HEK293T (cell line): ENCODE measurements around the gene SERTAD2.

Experiments
- CTCF ChIA-PET: fragments of 350-600 bp; formaldehyde crosslinking; extraction: SDS; loops from one replicate; lab custom pipeline; 2021; ENCODE audit warnings: antibody characterized with exemption, inconsistent platforms; lab: Yijun Ruan, JAX
- POLR2A ChIA-PET: fragments of 350-600 bp; formaldehyde crosslinking; extraction: SDS; loops from one replicate; lab custom pipeline; 2020; ENCODE audit warnings: antibody characterized with exemption, inconsistent platforms; lab: Yijun Ruan, JAX
- DNase-seq: peaks from one replicate; pipeline ENCODE4 v3.0.0; 2012; ENCODE audit warnings: mixed read lengths; ENCODE audit errors: extremely low spot score
- ARNT ChIP-seq: fragments of 450-650 bp; IDR thresholded peaks from 2 replicates; pipeline ENCODE4 v1.6.1; 2017; ENCODE audit warnings: mild to moderate bottlenecking
- BHLHE40 ChIP-seq: fragments of 450-650 bp; IDR thresholded peaks from 2 replicates; pipeline ENCODE4 v1.6.1; 2016; ENCODE audit warnings: mild to moderate bottlenecking, moderate library complexity, borderline replicate concordance
- CTBP1 ChIP-seq: fragments of 450-650 bp; IDR thresholded peaks from 2 replicates; pipeline ENCODE4 v1.6.1; 2016; ENCODE audit warnings: borderline replicate concordance
- ELF4 ChIP-seq: fragments of 450-650 bp; IDR thresholded peaks from 2 replicates; pipeline ENCODE4 v1.6.1; 2017; ENCODE audit warnings: antibody characterized with exemption
- FOXA1 ChIP-seq: fragments of 450-650 bp; IDR thresholded peaks from 2 replicates; pipeline ENCODE4 v1.6.1; 2016; ENCODE audit warnings: mild to moderate bottlenecking
- FOXK2 ChIP-seq: fragments of 450-650 bp; IDR thresholded peaks from 2 replicates; pipeline ENCODE4 v1.6.1; 2016; ENCODE audit warnings: mild to moderate bottlenecking
- FOXM1 ChIP-seq: fragments of 450-650 bp; IDR thresholded peaks from 2 replicates; pipeline ENCODE4 v1.6.1; 2017; ENCODE audit warnings: mild to moderate bottlenecking, borderline replicate concordance
- HDGF ChIP-seq: fragments of 450-650 bp; IDR thresholded peaks from 2 replicates; pipeline ENCODE4 v1.6.1; 2017; ENCODE audit warnings: antibody characterized with exemption, borderline replicate concordance
- L3MBTL2 ChIP-seq: fragments of 450-650 bp; conservative IDR thresholded peaks from 2 replicates; pipeline ENCODE4 v1.6.1; 2016; ENCODE audit warnings: mild to moderate bottlenecking
- LEF1 ChIP-seq: fragments of 450-650 bp; IDR thresholded peaks from 2 replicates; pipeline ENCODE4 v1.6.1; 2017; ENCODE audit warnings: mild to moderate bottlenecking, borderline replicate concordance
- NFRKB ChIP-seq: fragments of 450-650 bp; IDR thresholded peaks from 2 replicates; pipeline ENCODE4 v1.6.1; 2016; ENCODE audit warnings: mild to moderate bottlenecking, moderate library complexity
- SP1 ChIP-seq: fragments of 450-650 bp; IDR thresholded peaks from 2 replicates; pipeline ENCODE4 v1.6.1; 2017
- SUZ12 ChIP-seq: fragments of 450-650 bp; IDR thresholded peaks from 2 replicates; pipeline ENCODE4 v1.6.1; 2016; ENCODE audit warnings: mild to moderate bottlenecking
- TARDBP ChIP-seq: fragments of 450-650 bp; IDR thresholded peaks from 2 replicates; pipeline ENCODE4 v1.6.1; 2016
- ZNF384 ChIP-seq: fragments of 450-650 bp; IDR thresholded peaks from 2 replicates; pipeline ENCODE4 v1.6.1; 2016
- TF ChIP-seq, protein P1 (sequence below): fragments of 450-650 bp; IDR thresholded peaks from 2 replicates; pipeline ENCODE4 v1.6.1; 2016

SERTAD2 gene

DNA sequence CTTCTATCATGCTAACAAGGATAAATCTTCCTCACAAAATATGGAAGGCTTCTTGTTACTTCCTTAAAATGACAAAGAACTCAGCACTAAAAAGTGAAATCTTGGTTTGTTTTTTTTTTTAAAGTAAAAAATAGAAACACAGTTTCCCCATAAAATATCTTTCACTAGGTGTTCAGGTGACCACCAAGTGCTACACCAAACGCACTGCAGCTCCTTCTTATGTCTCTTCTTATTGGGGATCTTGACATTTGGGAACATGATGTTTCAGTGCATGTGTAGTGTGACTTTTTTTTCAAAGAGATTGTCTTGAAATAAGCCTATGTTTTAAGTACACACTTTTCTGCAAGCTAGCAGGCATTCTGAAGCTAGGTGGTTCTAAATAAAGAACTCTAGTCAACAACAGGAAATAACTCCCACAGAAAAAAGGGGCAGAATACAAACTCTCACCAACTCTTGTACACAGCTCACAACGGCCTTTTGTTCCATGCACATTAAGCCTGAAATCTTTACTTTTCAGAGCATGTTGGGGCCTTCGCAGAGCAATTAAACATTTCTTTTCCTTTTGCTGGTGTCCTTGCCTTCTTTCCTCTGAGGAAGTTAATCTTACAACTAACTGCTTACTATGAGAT is 13.2 kb upstream of the SERTAD2 start:
- ChIA-PET CTCF (no interaction called here), POLR2A (no interaction called here)
- no peak for TF ChIP-seq SUZ12
- TF ChIP-seq, protein P1, sequence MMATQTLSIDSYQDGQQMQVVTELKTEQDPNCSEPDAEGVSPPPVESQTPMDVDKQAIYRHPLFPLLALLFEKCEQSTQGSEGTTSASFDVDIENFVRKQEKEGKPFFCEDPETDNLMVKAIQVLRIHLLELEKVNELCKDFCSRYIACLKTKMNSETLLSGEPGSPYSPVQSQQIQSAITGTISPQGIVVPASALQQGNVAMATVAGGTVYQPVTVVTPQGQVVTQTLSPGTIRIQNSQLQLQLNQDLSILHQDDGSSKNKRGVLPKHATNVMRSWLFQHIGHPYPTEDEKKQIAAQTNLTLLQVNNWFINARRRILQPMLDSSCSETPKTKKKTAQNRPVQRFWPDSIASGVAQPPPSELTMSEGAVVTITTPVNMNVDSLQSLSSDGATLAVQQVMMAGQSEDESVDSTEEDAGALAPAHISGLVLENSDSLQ, result no peak
- TF ChIP-seq CTBP1, result no peak
- no peak for TF ChIP-seq FOXK2
- no peak for TF ChIP-seq ZNF384
- no peak for TF ChIP-seq ELF4
- TF ChIP-seq TARDBP, result no peak
- no peak for TF ChIP-seq ARNT
- TF ChIP-seq FOXA1, result no peak
- TF ChIP-seq SP1, result no peak
- no peak for TF ChIP-seq FOXM1
- no peak for DNase-seq

DNA sequence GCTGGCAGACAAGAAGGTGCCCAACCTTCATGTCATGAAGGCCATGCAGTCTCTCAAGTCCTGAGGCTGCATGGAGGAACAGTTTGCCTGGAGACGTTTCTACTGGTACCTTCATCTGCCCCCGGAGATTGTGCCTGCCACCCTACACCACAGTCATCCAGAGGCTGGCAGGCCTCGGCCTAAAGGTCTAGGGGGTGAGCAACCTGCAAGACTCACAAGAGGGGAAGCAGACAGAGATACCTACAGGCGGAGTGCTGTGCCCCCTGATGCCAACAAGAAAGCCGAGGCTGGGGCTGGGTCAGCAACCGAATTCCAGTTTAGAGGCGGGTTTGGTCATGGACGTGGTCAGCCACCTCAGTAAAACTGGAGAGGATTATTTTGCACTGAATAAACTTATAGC is 12.0 kb upstream of the SERTAD2 start:
- ChIA-PET POLR2A (interaction anchor here (3.3 kb wide), 1 partner anchor 12 kb away, joined by 16 read pairs; the partner anchor contains the start of gene SERTAD2), CTCF (interaction anchor here (0.6 kb wide), 1 partner anchor 32 kb away, joined by 3 read pairs; no protein-coding TSS in a partner anchor)
- no peak for DNase-seq
- no peak for TF ChIP-seq FOXM1

DNA sequence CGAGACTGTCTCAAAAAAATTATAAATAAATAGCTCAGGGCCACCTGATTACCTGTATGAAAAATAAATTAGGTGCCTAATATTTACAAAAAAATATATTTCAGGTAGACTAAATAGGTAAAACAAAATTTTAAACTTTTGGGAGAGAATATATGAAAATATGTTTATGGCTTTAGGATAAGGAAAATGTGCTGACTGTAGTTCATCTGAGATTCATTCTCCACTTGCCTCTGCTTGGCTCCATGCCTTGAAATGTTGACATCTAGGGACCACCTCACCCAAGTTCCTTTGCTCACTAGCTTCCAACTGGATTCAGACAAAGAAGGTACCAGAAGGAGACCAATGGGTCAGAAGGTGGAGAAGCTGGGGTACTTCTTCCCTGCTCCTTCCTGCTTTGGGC is 9.7 kb upstream of the SERTAD2 start:
- ChIA-PET POLR2A (interaction anchor here (3.3 kb wide), 1 partner anchor 9 kb away, joined by 16 read pairs; the partner anchor contains the start of gene SERTAD2), CTCF (interaction anchor here (1.6 kb wide), 1 partner anchor 17 kb away, joined by 3 read pairs; no protein-coding TSS in a partner anchor)
- no peak for TF ChIP-seq BHLHE40
- TF ChIP-seq ARNT, result no peak
- TF ChIP-seq TARDBP, result no peak
- TF ChIP-seq, protein P1, result no peak
- TF ChIP-seq ZNF384, result no peak
- TF ChIP-seq CTBP1, result no peak
- no peak for TF ChIP-seq SUZ12
- no peak for TF ChIP-seq FOXK2
- TF ChIP-seq HDGF, result no peak
- no peak for TF ChIP-seq L3MBTL2
- TF ChIP-seq LEF1, result no peak
- no peak for TF ChIP-seq ELF4
- TF ChIP-seq FOXA1, result no peak
- DNase-seq, result no peak

DNA sequence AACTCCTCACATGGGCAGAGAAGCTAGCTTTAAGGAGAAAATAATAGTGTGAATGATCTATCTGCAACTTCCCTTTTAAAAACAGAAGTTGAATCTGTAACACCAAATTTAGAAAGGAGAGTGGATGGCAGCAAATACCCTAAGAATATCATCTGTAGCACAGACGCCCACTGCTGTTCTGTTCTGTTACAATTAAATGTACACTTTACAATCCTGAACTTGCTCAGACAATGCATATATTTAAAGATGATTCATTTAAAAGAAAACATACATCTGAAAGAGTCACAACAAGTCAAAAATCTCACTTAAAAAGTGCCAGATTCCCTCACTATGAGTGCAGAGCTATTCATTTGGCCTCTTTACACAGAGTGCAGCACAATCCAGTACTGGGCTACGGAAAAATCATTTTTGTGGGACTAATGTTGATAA is 8.0 kb upstream of the SERTAD2 start:
- POLR2A ChIA-PET, result interaction anchor here (1.3 kb wide), 1 partner anchor 8 kb away, joined by 4 read pairs; the partner anchor contains the start of gene SERTAD2
- CTCF ChIA-PET, result no interaction called here
- TF ChIP-seq ARNT, result no peak
- no peak for TF ChIP-seq HDGF
- no peak for DNase-seq

DNA sequence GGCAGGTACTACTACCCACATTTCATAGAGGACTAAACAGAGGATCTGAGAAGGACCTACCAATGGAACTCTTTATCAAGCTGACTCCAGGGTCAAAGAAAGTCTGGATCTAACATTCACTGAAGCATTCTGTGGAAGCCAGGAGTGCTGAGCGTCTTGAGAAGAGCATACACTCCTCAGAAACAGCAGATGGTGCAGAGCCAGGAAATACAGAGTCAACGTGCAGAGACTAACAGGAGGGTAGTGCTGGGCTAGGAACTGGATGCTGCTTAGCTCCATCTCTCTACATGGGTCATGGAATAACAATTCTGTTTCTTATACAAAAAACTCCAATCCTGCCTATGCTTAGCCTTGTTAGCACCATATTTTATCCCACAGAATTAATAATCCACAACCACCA is 5.5 kb upstream of the SERTAD2 start:
- POLR2A ChIA-PET, result no interaction called here
- TF ChIP-seq BHLHE40 (no peak), ELF4 (no peak)
- DNase-seq, result no peak
- CTCF ChIA-PET, result no interaction called here

DNA sequence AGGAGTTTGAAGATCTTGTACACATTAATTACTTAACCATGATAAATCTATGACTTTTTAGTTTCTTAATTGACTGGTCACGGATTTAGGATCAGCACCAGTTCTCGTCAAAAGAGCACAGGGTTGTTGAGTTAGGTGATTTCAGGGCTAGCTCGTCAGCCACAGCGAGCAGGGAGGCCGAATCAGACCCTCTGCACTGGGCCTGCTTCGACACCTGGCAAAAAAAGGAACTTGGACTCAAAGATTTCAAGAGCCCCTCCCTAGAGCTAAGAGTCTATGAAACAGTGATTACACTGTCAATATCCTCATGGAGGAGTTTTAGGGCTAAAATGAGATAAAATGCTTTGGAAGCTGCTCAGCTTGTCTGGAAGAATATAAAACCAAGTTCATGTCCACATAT is 4.6 kb upstream of the SERTAD2 start:
- TF ChIP-seq SUZ12 (no peak), HDGF (no peak), FOXM1 (no peak), ARNT (no peak), ZNF384 (no peak), ELF4 (no peak), TARDBP (no peak), FOXK2 (no peak), LEF1 (no peak), L3MBTL2 (no peak), NFRKB (no peak), FOXA1 (no peak), SP1 (no peak), BHLHE40 (no peak), CTBP1 (no peak)
- TF ChIP-seq, protein P1, result no peak
- ChIA-PET CTCF (no interaction called here), POLR2A (interaction anchor here (1.5 kb wide), 1 partner anchor 12 kb away, joined by 3 read pairs; no protein-coding TSS in a partner anchor)
- DNase-seq, result no peak

DNA sequence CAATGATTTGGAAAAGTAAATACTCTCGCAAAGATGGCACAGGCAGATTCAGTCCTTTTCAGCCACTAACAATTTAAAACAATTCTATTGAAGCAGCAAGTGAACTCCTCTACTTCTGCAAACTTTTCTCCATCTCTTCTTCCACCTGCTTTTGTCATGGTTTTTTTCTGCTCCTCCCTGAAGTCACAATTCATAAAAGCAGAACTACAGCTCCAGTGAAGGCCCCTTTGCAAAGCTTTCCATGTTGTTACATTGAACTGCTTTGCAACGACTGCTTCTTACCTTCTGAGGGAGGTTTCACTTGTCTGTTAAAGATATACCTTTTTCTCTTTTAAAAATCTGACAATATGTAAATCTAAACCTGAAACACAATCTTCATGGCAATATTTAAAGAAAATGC is 3.7 kb upstream of the SERTAD2 start:
- no peak for DNase-seq
- TF ChIP-seq HDGF, result no peak
- CTCF ChIA-PET, result no interaction called here
- POLR2A ChIA-PET, result interaction anchor here (1.5 kb wide), 1 partner anchor 11 kb away, joined by 3 read pairs; no protein-coding TSS in a partner anchor
